ENCODE measurements around the gene KCTD6. TPM values are rescaled to one million over a fixed set of nuclear protein-coding genes. Genes with fewer than 3 reads are reported as not detected.

The KCTD6 gene
- total RNA-seq, 1 donor from 2014 or later: 9.7 TPM

GRCh38 chr3:58478781-58479180 lies 13.1 kb upstream of the KCTD6 start:
- no peak for DNase-seq (ENCODE audit: low spot score)
- peaks cover 10% of the 10 kb centered on the region for H3K9me3 Mint-ChIP-seq (ENCODE audit: low read depth)
- H3K4me3 Mint-ChIP-seq (ENCODE audit: unreplicated experiment): no peak overlapping the region
- no peaks in the 10 kb centered on the region for H3K27me3 Mint-ChIP-seq (ENCODE audit: low read depth)
- TF ChIP-seq CTCF (IDR thresholded peaks at IDR 0.05): no peak
- H3K36me3 Mint-ChIP-seq (ENCODE audit: low read depth): peaks cover 5% of the 10 kb centered on the region
- H3K4me1 Mint-ChIP-seq (ENCODE audit: low read depth): peaks cover 4% of the 10 kb centered on the region
- no peak overlapping the region for H3K27ac Mint-ChIP-seq (ENCODE audit: unreplicated experiment)

DNA sequence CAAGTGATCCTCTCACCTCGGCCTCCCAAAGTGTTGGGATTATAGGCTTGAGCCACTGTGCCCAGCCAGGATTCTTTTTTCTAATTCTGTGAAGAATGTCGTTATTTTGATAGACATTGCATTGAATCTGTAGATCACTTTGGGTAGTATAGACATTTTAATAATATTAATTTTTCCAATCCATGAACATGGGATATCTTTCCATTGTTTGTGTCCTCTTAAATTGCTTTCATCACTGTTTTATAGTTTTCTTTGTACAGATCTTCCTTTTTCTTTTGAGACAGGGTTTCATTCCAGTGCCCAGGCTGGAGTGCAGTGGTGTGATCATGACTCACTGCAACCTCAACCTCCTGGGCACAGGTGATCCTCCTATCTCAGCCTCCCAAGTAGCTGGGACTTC lies 11.6 kb upstream of the KCTD6 start:
- no peak overlapping the region for H3K27ac Mint-ChIP-seq (ENCODE audit: unreplicated experiment)
- H3K36me3 Mint-ChIP-seq (ENCODE audit: low read depth): peaks cover 5% of the 10 kb centered on the region
- peaks cover 10% of the 10 kb centered on the region for H3K9me3 Mint-ChIP-seq (ENCODE audit: low read depth)
- no peak for TF ChIP-seq CTCF (IDR thresholded peaks at IDR 0.05)
- no peak for DNase-seq (ENCODE audit: low spot score)
- no peak overlapping the region for H3K4me3 Mint-ChIP-seq (ENCODE audit: unreplicated experiment)
- peaks cover under 1% of the 10 kb centered on the region for H3K4me1 Mint-ChIP-seq (ENCODE audit: low read depth)
- no peaks in the 10 kb centered on the region for H3K27me3 Mint-ChIP-seq (ENCODE audit: low read depth)

DNA sequence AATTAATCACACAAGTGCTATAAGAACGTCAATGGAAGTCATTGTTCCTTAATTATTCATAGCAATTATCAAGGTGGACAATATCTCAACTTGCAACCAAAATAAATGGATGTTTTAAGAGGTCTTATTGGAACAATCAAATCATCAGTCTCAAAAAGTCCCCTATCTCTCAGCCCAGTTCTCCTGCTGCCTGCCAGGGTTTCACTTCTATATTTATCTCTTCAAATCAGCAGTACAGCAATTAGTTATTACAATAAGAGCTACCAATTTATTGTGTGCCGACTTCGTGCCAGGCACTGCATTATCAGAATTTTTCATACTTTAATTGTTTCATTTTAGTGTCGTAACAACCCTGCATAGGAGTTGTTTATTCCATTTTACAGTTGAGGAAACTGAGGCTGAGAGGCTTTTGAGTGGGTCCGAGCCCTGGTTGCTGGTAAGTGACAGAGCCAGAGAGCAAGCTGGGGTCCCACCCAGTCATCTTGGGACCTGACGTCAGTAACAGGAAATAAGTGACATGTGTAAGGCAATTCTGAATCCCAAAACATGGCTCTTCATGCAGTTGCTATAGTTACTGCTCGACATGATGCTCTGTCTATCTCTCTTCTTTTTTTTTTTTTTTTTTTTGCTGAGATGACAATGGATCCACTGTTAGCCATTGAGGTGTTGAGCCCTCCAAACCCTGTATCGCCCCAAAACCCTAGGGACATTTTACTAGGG lies 8.8 kb upstream of the KCTD6 start:
- peaks cover 10% of the 10 kb centered on the region for H3K9me3 Mint-ChIP-seq (ENCODE audit: low read depth)

GRCh38 chr3:58484045-58484721 lies 7.7 kb upstream of the KCTD6 start:
- H3K4me1 Mint-ChIP-seq (ENCODE audit: low read depth): peaks cover 16% of the 10 kb centered on the region
- peaks cover 3% of the 10 kb centered on the region for H3K36me3 Mint-ChIP-seq (ENCODE audit: low read depth)
- DNase-seq (ENCODE audit: low spot score): no peak
- no peak overlapping the region for H3K27ac Mint-ChIP-seq (ENCODE audit: unreplicated experiment)
- no peaks in the 10 kb centered on the region for H3K27me3 Mint-ChIP-seq (ENCODE audit: low read depth)
- peaks cover 6% of the 10 kb centered on the region for H3K9me3 Mint-ChIP-seq (ENCODE audit: low read depth)
- no peak for TF ChIP-seq CTCF (IDR thresholded peaks at IDR 0.05)
- H3K4me3 Mint-ChIP-seq (ENCODE audit: unreplicated experiment): no peak overlapping the region

More for the DNA sequence above, 8.8 kb upstream of the KCTD6 start:
- no peak overlapping the region for H3K4me3 Mint-ChIP-seq (ENCODE audit: unreplicated experiment)
- H3K4me1 Mint-ChIP-seq (ENCODE audit: low read depth): peaks cover 16% of the 10 kb centered on the region
- H3K27me3 Mint-ChIP-seq (ENCODE audit: low read depth): no peaks in the 10 kb centered on the region
- TF ChIP-seq CTCF (IDR thresholded peaks at IDR 0.05): no peak
- H3K36me3 Mint-ChIP-seq (ENCODE audit: low read depth): peaks cover 6% of the 10 kb centered on the region
- DNase-seq (ENCODE audit: low spot score): no peak
- no peak overlapping the region for H3K27ac Mint-ChIP-seq (ENCODE audit: unreplicated experiment)

GRCh38 chr3:58484722-58485069 lies 7.2 kb upstream of the KCTD6 start:
- DNase-seq (ENCODE audit: low spot score): no peak
- Mint-ChIP-seq H3K9me3 (ENCODE audit: low read depth) (peaks cover 3% of the 10 kb centered on the region), H3K27me3 (ENCODE audit: low read depth) (no peaks in the 10 kb centered on the region), H3K4me3 (ENCODE audit: unreplicated experiment) (no peak overlapping the region), H3K4me1 (ENCODE audit: low read depth) (peaks cover 18% of the 10 kb centered on the region), H3K36me3 (ENCODE audit: low read depth) (peaks cover 1% of the 10 kb centered on the region), H3K27ac (ENCODE audit: unreplicated experiment) (no peak overlapping the region)
- TF ChIP-seq CTCF (IDR thresholded peaks at IDR 0.05): no peak
